ENCODE results near the gene CSNK1E.

Gene CSNK1E

GRCh38 chr22:38327805-38328204, 10.6 kb upstream of the CSNK1E start:
- DNase-seq (ENCODE audit: low read depth): no peak

GRCh38 chr22:38327396-38327795, 10.2 kb upstream of the CSNK1E start:
- no peak for DNase-seq (ENCODE audit: low read depth)

- no peak for DNase-seq (ENCODE audit: low read depth)
Measured at GRCh38 chr22:38325587-38325986, 8.4 kb upstream of the CSNK1E start.

GRCh38 chr22:38320605-38321402, 3.6 kb upstream of the CSNK1E start:
- no peak for DNase-seq (ENCODE audit: low read depth)

- DNase-seq (ENCODE audit: low read depth): no peak
Measured at GRCh38 chr22:38318792-38319773, 1.9 kb upstream of the CSNK1E start.

GRCh38 chr22:38317995-38318715, 922 bp upstream of the CSNK1E start:
- DNase-seq (ENCODE audit: low read depth): peak; percentile 86

- DNase-seq (ENCODE audit: low read depth): no peak
Measured at GRCh38 chr22:38316364-38317121, 690 bp downstream of the CSNK1E start.

- DNase-seq (ENCODE audit: low read depth): no peak
Measured at GRCh38 chr22:38315823-38316363, 1.3 kb downstream of the CSNK1E start.

GRCh38 chr22:38314933-38315822, 2.1 kb downstream of the CSNK1E start:
- DNase-seq (ENCODE audit: low read depth): no peak

GRCh38 chr22:38314051-38314932, 2.9 kb downstream of the CSNK1E start:
- DNase-seq (ENCODE audit: low read depth): no peak

- peak; percentile 68 for DNase-seq (ENCODE audit: low read depth)
Measured at GRCh38 chr22:38313384-38313955, 3.8 kb downstream of the CSNK1E start.

- DNase-seq (ENCODE audit: low read depth): no peak
Measured at GRCh38 chr22:38312261-38312800, 4.9 kb downstream of the CSNK1E start.

GRCh38 chr22:38311323-38311620, 6.0 kb downstream of the CSNK1E start:
- no peak for DNase-seq (ENCODE audit: low read depth)

GRCh38 chr22:38310518-38311322, 6.5 kb downstream of the CSNK1E start:
- DNase-seq (ENCODE audit: low read depth): no peak

- no peak for DNase-seq (ENCODE audit: low read depth)
Measured at GRCh38 chr22:38309614-38310517, 7.4 kb downstream of the CSNK1E start.

- no peak for DNase-seq (ENCODE audit: low read depth)
Measured at GRCh38 chr22:38308791-38309498, 8.3 kb downstream of the CSNK1E start.
